GM12892 (cell line): ENCODE results near the gene OR2L13.
"Not testable (repeated sequence)": the region's sequence is repeated elsewhere in the genome, so short reads cannot be mapped to it uniquely, and the experiment has no call there.

ENCODE experiments used
- POLR2A ChIP-seq: IDR thresholded peaks from 2 replicates; pipeline ENCODE4 v1.6.1; 2011; ENCODE audit warnings: low read depth, low read length, control low read depth
- POLR2AphosphoS5 ChIP-seq: IDR thresholded peaks from 2 replicates; pipeline ENCODE4 v1.6.1; 2011; ENCODE audit warnings: low read depth, low read length, control low read depth
- TAF1 ChIP-seq: IDR thresholded peaks from 2 replicates; pipeline ENCODE4 v1.6.1; 2011; ENCODE audit warnings: low read depth, mild to moderate bottlenecking, control low read depth, low read length, borderline replicate concordance

DNA sequence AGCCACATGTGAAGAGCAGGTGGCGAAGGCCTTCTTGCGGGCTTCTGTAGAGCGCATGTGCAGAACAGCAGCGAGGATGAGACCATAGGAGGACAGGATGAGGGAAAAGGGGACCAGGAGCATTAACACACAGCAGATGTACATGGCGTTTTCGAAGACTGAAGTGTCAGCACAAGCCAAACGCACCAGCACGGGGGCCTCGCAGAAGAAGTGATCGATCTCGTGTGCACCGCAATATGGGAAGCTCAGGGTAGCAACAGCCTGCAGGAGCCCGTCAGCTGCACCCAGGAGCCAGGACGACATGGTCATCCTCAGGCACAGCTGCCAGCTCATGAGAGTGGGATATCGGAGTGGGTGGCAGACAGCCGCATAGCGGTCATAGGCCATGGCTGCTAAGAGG is 11.1 kb upstream of the OR2L13 start:
- TF ChIP-seq POLR2A, POLR2AphosphoS5, TAF1: not testable (repeated sequence)
